ENCODE data around the gene MESP2.

DNA sequence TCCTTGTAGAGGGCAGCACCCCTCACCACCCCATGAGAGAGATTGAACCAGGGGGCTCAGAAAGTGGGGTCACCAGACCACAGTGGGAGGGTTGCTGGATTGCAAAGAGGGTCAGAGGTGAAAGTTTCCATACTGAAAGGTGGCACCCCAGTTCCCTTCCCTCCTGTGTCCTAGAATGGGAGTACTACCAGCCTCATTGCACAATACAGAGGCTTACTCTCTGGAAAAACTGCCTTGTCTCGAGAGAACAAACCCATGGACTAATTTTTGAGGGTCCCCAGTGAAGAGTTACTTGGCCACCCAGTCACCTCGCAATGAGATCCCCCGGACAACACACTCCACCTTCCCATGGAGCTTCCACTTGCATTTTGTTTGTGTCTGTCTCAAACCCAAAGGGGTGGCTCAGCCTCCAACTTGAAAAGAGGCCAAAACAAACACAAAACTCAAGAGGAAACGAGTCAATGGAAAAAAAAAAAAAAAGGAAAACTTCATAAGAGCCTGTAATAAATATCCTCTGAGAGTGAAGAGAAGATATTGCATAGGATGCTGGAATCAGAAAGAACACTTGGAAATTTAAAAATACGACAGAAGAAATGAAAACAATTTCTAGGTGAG, 18.6 kb downstream of the MESP2 start:
- TF ChIP-seq, protein P1, sequence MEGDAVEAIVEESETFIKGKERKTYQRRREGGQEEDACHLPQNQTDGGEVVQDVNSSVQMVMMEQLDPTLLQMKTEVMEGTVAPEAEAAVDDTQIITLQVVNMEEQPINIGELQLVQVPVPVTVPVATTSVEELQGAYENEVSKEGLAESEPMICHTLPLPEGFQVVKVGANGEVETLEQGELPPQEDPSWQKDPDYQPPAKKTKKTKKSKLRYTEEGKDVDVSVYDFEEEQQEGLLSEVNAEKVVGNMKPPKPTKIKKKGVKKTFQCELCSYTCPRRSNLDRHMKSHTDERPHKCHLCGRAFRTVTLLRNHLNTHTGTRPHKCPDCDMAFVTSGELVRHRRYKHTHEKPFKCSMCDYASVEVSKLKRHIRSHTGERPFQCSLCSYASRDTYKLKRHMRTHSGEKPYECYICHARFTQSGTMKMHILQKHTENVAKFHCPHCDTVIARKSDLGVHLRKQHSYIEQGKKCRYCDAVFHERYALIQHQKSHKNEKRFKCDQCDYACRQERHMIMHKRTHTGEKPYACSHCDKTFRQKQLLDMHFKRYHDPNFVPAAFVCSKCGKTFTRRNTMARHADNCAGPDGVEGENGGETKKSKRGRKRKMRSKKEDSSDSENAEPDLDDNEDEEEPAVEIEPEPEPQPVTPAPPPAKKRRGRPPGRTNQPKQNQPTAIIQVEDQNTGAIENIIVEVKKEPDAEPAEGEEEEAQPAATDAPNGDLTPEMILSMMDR (IDR thresholded peaks at IDR 0.05), result no peak
- TF ChIP-seq POLR2A (IDR thresholded peaks at IDR 0.05), result no peak
